GM12878 (cell line): ENCODE data around the gene ZSWIM7. TPM values are rescaled to one million over a fixed set of nuclear protein-coding genes. Genes with fewer than 3 reads are reported as not detected.

Experiments
- ATAC-seq: fragments of 200-7000 bp; cut with Tn5 transposase; 3 replicates; pipeline ENCODE4 v1.9.1; 2020; ENCODE audit warnings: mild to moderate bottlenecking, moderate library complexity
- BruUV-seq: library from RNA; stranded (reverse); fragments of 400-500 nt; replicated peaks from 2 replicates; lab custom pipeline; 2021; lab: Mats Ljungman, UMichigan
- CTCF ChIA-PET: fragments of 300-600 bp; sonication (Branson Sonifier 250); formaldehyde crosslinking; extraction: SDS; loops from one replicate; lab custom pipeline; 2021; ENCODE audit warnings: inconsistent platforms; lab: Yijun Ruan, JAX
- POLR2A ChIA-PET: fragments of 350-600 bp; formaldehyde crosslinking; extraction: SDS; loops from one replicate; lab custom pipeline; 2021; ENCODE audit warnings: inconsistent platforms; lab: Charles Lee
- RAD21 ChIA-PET: fragments of 300-600 bp; sonication (Branson Sonifier 250); formaldehyde crosslinking; loops from one replicate; lab custom pipeline; 2023; ENCODE audit warnings: antibody characterized with exemption; ENCODE audit not compliant: unreplicated experiment; lab: Charles Lee
- SMC1A ChIA-PET: fragments of 300-600 bp; sonication (Branson Sonifier 250); formaldehyde crosslinking; loops from one replicate; lab custom pipeline; 2023; ENCODE audit not compliant: unreplicated experiment, uncharacterized antibody; lab: Charles Lee
- DNase-seq: peaks from one replicate; pipeline ENCODE4 v3.0.0-alpha.2; 2011; ENCODE audit warnings: low read depth, low spot score
- FAIRE-seq: peaks from 3 replicates; lab custom pipeline; 2011; peaks lifted over from hg19 to GRCh38; lab: Jason Lieb, UNC
- H2AFZ ChIP-seq: 2 replicates; pipeline ENCODE4 v1.6.0; 2011; ENCODE audit warnings: low read depth, low read length, control low read depth; ENCODE audit not compliant: control insufficient read depth
- H3K27ac ChIP-seq: 2 replicates; pipeline ENCODE4 v1.5.1; 2011; ENCODE audit warnings: control low read depth; ENCODE audit not compliant: control insufficient read depth, insufficient read depth
- H3K27me3 ChIP-seq, 2 experiments: replicated peaks in 1 of 2; 2 replicates each; pipeline versions ENCODE4 v1.6.0 to v1.6.1; 2011; ENCODE audit warnings: low read length in 1 of 2; ENCODE audit not compliant: control insufficient read depth in 2 of 2, insufficient read depth in 2 of 2
- H3K36me3 ChIP-seq, 2 experiments: 2 replicates each; pipeline ENCODE4 v1.5.1; 2011; ENCODE audit warnings: low read length in 1 of 2; ENCODE audit not compliant: control insufficient read depth in 2 of 2, insufficient read depth in 2 of 2
- H3K4me1 ChIP-seq: 2 replicates; pipeline ENCODE4 v1.6.1; 2011; ENCODE audit warnings: mild to moderate bottlenecking, low read length, moderate library complexity, mixed read lengths; ENCODE audit not compliant: control insufficient read depth, insufficient read depth
- H3K4me2 ChIP-seq: 2 replicates; pipeline ENCODE4 v1.6.0; 2011; ENCODE audit warnings: control low read depth; ENCODE audit not compliant: control insufficient read depth, insufficient read depth
- H3K4me3 ChIP-seq: fragments of 200-600 bp; sonication (generic); 2 replicates; pipeline ENCODE4 v1.5.1; 2016
- H3K79me2 ChIP-seq: 2 replicates; pipeline ENCODE4 v1.6.0; 2011; ENCODE audit warnings: low read length; ENCODE audit not compliant: control insufficient read depth, insufficient read depth
- H3K9ac ChIP-seq: 2 replicates; pipeline ENCODE4 v1.8.0; 2011; ENCODE audit warnings: low read length, control low read depth, mixed read lengths; ENCODE audit not compliant: control insufficient read depth, insufficient read depth
- H3K9me3 ChIP-seq: replicated peaks from 3 replicates; pipeline ENCODE4 v1.5.1; 2011; ENCODE audit warnings: mild to moderate bottlenecking, low read length; ENCODE audit not compliant: control insufficient read depth, insufficient read depth
- H4K20me1 ChIP-seq: 2 replicates; pipeline ENCODE4 v1.6.0; 2011; ENCODE audit not compliant: control insufficient read depth, insufficient read depth
- HDAC6 ChIP-seq: fragments of 200-600 bp; sonication (generic); IDR thresholded peaks from one replicate; pipeline ENCODE4 v1.8.0; 2017; ENCODE audit warnings: antibody characterized with exemption; ENCODE audit not compliant: unreplicated experiment
- IKZF2 ChIP-seq, 2 experiments: fragments of 450-650 bp; IDR thresholded peaks; 2 replicates each; pipeline ENCODE4 v1.6.1; 2017; ENCODE audit warnings: mild to moderate bottlenecking in 2 of 2, moderate library complexity in 2 of 2
- MTA2 ChIP-seq: fragments of 450-650 bp; IDR thresholded peaks from 2 replicates; pipeline ENCODE4 v1.6.1; 2016; ENCODE audit warnings: low read depth, mild to moderate bottlenecking, moderate library complexity
- PKNOX1 ChIP-seq: fragments of 450-650 bp; IDR thresholded peaks from 2 replicates; pipeline ENCODE4 v1.6.1; 2016; ENCODE audit warnings: mild to moderate bottlenecking
- REST ChIP-seq: IDR thresholded peaks from 2 replicates; pipeline ENCODE4 v1.6.1; 2012; ENCODE audit warnings: mild to moderate bottlenecking, low read depth, low read length
- WGBS: methylation state at CpG from one replicate; pipeline ENCODE4 v1.1.6; 2016; ENCODE audit warnings: low lambda C conversion rate; ENCODE audit not compliant: insufficient replicate concordance, insufficient coverage; ENCODE audit errors: missing lambda C conversion rate; 5-methylcytosine and 5-hydroxymethylcytosine counted together
- in situ Hi-C: fragments of 300-500 bp; cut with MboI; formaldehyde crosslinking; loops from 9 replicates; pipeline ENCODE4 v1.14.3; 2018; ENCODE audit warnings: mixed read lengths
- intact Hi-C: fragments of 100-400 bp; cut with micrococcal nuclease; formaldehyde crosslinking; loops from one replicate; pipeline ENCODE4 v1.14.2; 2022; ENCODE audit not compliant: unreplicated experiment
- polyA plus RNA-seq, 11 experiments: library from polyadenylated mRNA; depleted of rRNA in 4 of 11; unstranded in 6 of 11; stranded (reverse) in 5 of 11; fragments of >200 nt; fragmentation: Nextera tagmentation in 4 of 11; fragmentation: Illumina TruSeq in 1 of 11; extraction: Ambion mirVana in 4 of 11; extraction: Trizol in 1 of 11; gene quantifications; 1 replicate in 1 of 11; 2 replicates in 10 of 11; pipeline versions ENCODE4 v1.2.1 to v1.2.3, GENCODE V29; 2011 to 2016; ENCODE audit warnings: inconsistent platforms in 2 of 11, missing spikeins in 2 of 11, low read depth in 1 of 11
- total RNA-seq, 4 experiments: library from RNA; depleted of rRNA in 3 of 4; stranded (reverse); fragments of >200 nt in 3 of 4; fragmentation: Illumina TruSeq in 1 of 4; extraction: Trizol in 1 of 4; gene quantifications; 2 replicates each; pipeline versions ENCODE4 v1.2.1 to v1.2.3, GENCODE V29; 2013 to 2021
- TF ChIP-seq, protein P1 (sequence below): fragments of 450-650 bp; IDR thresholded peaks from 2 replicates; pipeline ENCODE4 v1.6.1; 2018; ENCODE audit warnings: borderline replicate concordance, mild to moderate bottlenecking; ENCODE audit not compliant: partially characterized antibody

ZSWIM7 gene
- total and polyA plus RNA-seq, 10 of the 15 experiments (the other 5 are each of a cell fraction or from before 2014, with no cell fraction given): 7.0 to 26.6 (median 9.9) TPM

- in situ Hi-C loops: no loop called here
- BruUV-seq: no TSS peak
- H3K4me1 ChIP-seq: peaks cover 9% of the 10 kb centered on the region
- intact Hi-C loops: no loop called here
- no peak overlapping the region for H3K4me3 ChIP-seq
- peaks cover 0 to 3% of the 10 kb centered on the region in 2 experiments; a peak in 2 of 4 replicates for H3K27me3 ChIP-seq
- ChIA-PET CTCF (no interaction called here), SMC1A (no interaction called here), POLR2A (no interaction called here), RAD21 (no interaction called here)
- no peak overlapping the region for H3K9ac ChIP-seq
- no peak overlapping the region for H3K4me2 ChIP-seq
- H3K79me2 ChIP-seq: no peaks in the 10 kb centered on the region
- ATAC-seq (no peak), DNase-seq (no peak), FAIRE-seq (no peak)
- no peaks in the 10 kb centered on the region for H3K36me3 ChIP-seq
- 2% methylated on average over 5 of the region's 5 CpGs for WGBS
- H3K27ac ChIP-seq: no peak overlapping the region
- no peak overlapping the region for H2AFZ ChIP-seq
- no peaks in the 10 kb centered on the region for H4K20me1 ChIP-seq
- H3K9me3 ChIP-seq: no peaks in the 10 kb centered on the region
- TF ChIP-seq MTA2 (no peak), PKNOX1 (no peak), IKZF2 (IDR thresholded peaks at IDR 0.05) (no peak), HDAC6 (no peak)
Measured at GRCh38 chr17:15954222-15954621, 45.3 kb downstream of the ZSWIM7 start.

DNA sequence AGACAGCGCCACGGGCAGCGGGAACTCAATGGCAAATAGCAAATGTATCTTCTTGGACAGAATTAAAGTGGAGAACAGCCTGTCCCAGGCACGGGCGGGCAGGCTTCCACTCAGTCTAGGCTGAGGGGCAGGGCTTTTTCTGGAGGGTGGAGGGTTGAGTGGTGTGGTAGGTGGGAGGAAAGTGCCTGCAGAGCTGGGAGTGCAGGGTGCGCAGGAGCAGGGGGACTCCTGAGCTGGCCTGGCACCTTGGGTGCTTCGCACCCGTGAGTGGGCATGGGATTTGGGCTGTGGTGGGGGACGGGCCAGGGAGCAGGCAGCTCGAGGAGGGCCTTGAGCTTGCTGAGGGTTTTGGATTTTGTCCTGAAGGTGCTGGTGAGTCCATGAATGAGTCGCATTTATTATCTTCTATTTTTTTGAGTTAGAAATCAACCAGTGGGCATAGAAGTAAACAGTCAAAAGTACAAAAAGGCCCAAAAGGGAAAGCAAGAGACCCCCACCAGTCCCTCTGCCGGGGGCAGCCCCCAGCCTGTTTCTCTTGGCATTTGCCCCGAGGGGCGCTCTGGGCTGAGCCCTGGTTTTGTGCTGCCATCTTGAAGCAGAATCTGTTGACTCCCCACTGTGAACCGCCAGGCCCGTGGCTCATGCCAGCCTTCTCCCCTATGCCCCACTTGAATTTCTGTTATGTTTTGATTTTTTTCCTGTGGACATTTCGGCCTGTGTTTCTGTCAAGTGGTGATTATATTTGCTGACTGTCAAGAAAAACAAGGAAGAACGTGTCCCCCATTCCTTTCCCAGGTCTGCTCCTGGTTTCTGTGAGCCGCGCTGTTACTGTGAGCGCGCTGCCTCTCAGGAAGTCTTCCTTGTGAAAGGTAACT, 46.4 kb downstream of the ZSWIM7 start:
- no peak overlapping the region for H3K4me2 ChIP-seq
- no peaks in the 10 kb centered on the region for H3K9me3 ChIP-seq
- intact Hi-C loops (no loop called here), in situ Hi-C loops (no loop called here)
- H3K27me3 ChIP-seq: peaks cover 0 to 3% of the 10 kb centered on the region in 2 experiments; a peak in 2 of 4 replicates
- RAD21 ChIA-PET: no interaction called here
- H3K79me2 ChIP-seq: no peaks in the 10 kb centered on the region
- H3K9ac ChIP-seq: no peak overlapping the region
- no peak for DNase-seq
- CTCF ChIA-PET: no interaction called here
- no peak overlapping the region for H3K4me3 ChIP-seq
- no peak for FAIRE-seq
- H3K4me1 ChIP-seq: no peaks in the 10 kb centered on the region
- ATAC-seq: no peak
- no peak overlapping the region for H3K27ac ChIP-seq
- H2AFZ ChIP-seq: no peak overlapping the region
- SMC1A ChIA-PET: no interaction called here
- H4K20me1 ChIP-seq: no peaks in the 10 kb centered on the region
- no TSS peak for BruUV-seq
- 58% methylated on average over 22 of the region's 22 CpGs for WGBS
- POLR2A ChIA-PET: no interaction called here
- no peaks in the 10 kb centered on the region for H3K36me3 ChIP-seq
- TF ChIP-seq, protein P1, sequence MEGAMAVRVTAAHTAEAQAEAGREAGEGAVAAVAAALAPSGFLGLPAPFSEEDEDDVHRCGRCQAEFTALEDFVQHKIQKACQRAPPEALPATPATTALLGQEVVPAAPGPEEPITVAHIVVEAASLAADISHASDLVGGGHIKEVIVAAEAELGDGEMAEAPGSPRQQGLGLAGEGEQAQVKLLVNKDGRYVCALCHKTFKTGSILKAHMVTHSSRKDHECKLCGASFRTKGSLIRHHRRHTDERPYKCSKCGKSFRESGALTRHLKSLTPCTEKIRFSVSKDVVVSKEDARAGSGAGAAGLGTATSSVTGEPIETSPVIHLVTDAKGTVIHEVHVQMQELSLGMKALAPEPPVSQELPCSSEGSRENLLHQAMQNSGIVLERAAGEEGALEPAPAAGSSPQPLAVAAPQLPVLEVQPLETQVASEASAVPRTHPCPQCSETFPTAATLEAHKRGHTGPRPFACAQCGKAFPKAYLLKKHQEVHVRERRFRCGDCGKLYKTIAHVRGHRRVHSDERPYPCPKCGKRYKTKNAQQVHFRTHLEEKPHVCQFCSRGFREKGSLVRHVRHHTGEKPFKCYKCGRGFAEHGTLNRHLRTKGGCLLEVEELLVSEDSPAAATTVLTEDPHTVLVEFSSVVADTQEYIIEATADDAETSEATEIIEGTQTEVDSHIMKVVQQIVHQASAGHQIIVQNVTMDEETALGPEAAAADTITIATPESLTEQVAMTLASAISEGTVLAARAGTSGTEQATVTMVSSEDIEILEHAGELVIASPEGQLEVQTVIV: no peak
- TF ChIP-seq REST: no peak
